GM23338 (cell line): ENCODE measurements around the gene ITGAL. TPM values are rescaled to one million over a fixed set of nuclear protein-coding genes. Genes with fewer than 3 reads are reported as not detected.

Experiments
- ATAC-seq: fragments of 200-7000 bp; cut with Tn5 transposase; 3 replicates; pipeline ENCODE4 v1.9.1; 2020
- DNase-seq: peaks from one replicate; pipeline ENCODE4 v3.0.0-alpha.2; 2015; ENCODE audit warnings: low spot score
- H2AFZ ChIP-seq: fragments of 200-600 bp; sonication (generic); 2 replicates; pipeline ENCODE4 v1.8.0; 2016; ENCODE audit warnings: antibody characterized with exemption, mild to moderate bottlenecking, moderate library complexity
- H3F3A ChIP-seq: fragments of 200-600 bp; sonication (generic); replicated peaks from 2 replicates; pipeline ENCODE4 v1.8.0; 2017; ENCODE audit warnings: antibody characterized with exemption, mixed run types, low read depth
- H3K27ac ChIP-seq: fragments of 200-600 bp; sonication (generic); 2 replicates; pipeline ENCODE4 v1.6.1; 2016; ENCODE audit warnings: low read depth
- H3K27me3 ChIP-seq: fragments of 200-600 bp; sonication (generic); 2 replicates; pipeline ENCODE4 v1.8.0; 2016; ENCODE audit warnings: mild to moderate bottlenecking, mixed run types, moderate library complexity; ENCODE audit not compliant: insufficient read depth
- H3K36me3 ChIP-seq: fragments of 200-600 bp; sonication (generic); 2 replicates; pipeline ENCODE4 v1.8.0; 2016; ENCODE audit warnings: mild to moderate bottlenecking; ENCODE audit not compliant: insufficient read depth
- H3K4me1 ChIP-seq: fragments of 200-600 bp; sonication (generic); 2 replicates; pipeline ENCODE4 v1.8.0; 2016; ENCODE audit warnings: mild to moderate bottlenecking, moderate library complexity; ENCODE audit not compliant: insufficient read depth
- H3K4me2 ChIP-seq: fragments of 200-600 bp; sonication (generic); 2 replicates; pipeline ENCODE4 v1.7.1; 2017; ENCODE audit warnings: mixed run types
- H3K4me3 ChIP-seq: fragments of 200-600 bp; sonication (generic); 2 replicates; pipeline ENCODE4 v1.6.1; 2016; ENCODE audit warnings: mixed run types
- H3K79me2 ChIP-seq: fragments of 200-600 bp; sonication (generic); replicated peaks from 2 replicates; pipeline ENCODE4 v1.8.0; 2017; ENCODE audit warnings: mild to moderate bottlenecking; ENCODE audit not compliant: insufficient read depth
- H3K9me2 ChIP-seq: fragments of 200-600 bp; sonication (generic); 2 replicates; pipeline ENCODE4 v1.8.0; 2017; ENCODE audit not compliant: insufficient read depth
- H4K20me1 ChIP-seq: fragments of 200-600 bp; sonication (generic); replicated peaks from 2 replicates; pipeline ENCODE4 v1.8.0; 2017; ENCODE audit warnings: mild to moderate bottlenecking; ENCODE audit not compliant: insufficient read depth
- H3K27ac Mint-ChIP-seq: 2 replicates; pipeline ENCODE4 v1.8.0; 2020; ENCODE audit warnings: inconsistent platforms, mild to moderate bottlenecking, moderate library complexity, mixed read lengths
- H3K27me3 Mint-ChIP-seq: 3 replicates; pipeline ENCODE4 v1.8.0; 2022; ENCODE audit warnings: low read depth, mild to moderate bottlenecking, moderate library complexity, mixed read lengths, inconsistent platforms; ENCODE audit not compliant: insufficient read depth, poor library complexity
- H3K36me3 Mint-ChIP-seq: 3 replicates; pipeline ENCODE4 v1.8.0; 2021; ENCODE audit warnings: low read depth, mild to moderate bottlenecking, inconsistent platforms, moderate library complexity, mixed read lengths
- H3K4me1 Mint-ChIP-seq: 3 replicates; pipeline ENCODE4 v1.8.0; 2020; ENCODE audit warnings: mild to moderate bottlenecking, inconsistent platforms, mixed read lengths
- H3K4me3 Mint-ChIP-seq: 3 replicates; pipeline ENCODE4 v1.8.0; 2021; ENCODE audit warnings: moderate library complexity, mild to moderate bottlenecking, inconsistent platforms, mixed read lengths
- H3K9me3 Mint-ChIP-seq: 3 replicates; pipeline ENCODE4 v1.8.0; 2020; ENCODE audit warnings: moderate library complexity, mild to moderate bottlenecking, inconsistent platforms, mixed read lengths
- CREB1 ChIP-seq: fragments of 250-450 bp; sonication (Bioruptor Pico); IDR thresholded peaks from 2 replicates; pipeline ENCODE4 v1.5.0; 2020; ENCODE audit warnings: low read depth, mild to moderate bottlenecking, moderate library complexity
- EZH2 ChIP-seq: fragments of 200-600 bp; sonication (generic); IDR thresholded peaks from one replicate; pipeline ENCODE4 v1.8.0; 2017; ENCODE audit warnings: antibody characterized with exemption, mild to moderate bottlenecking, low read depth; ENCODE audit not compliant: unreplicated experiment
- EZH2phosphoT487 ChIP-seq: fragments of 200-600 bp; sonication (generic); IDR thresholded peaks from one replicate; pipeline ENCODE4 v1.8.1; 2018; ENCODE audit warnings: antibody characterized with exemption; ENCODE audit not compliant: unreplicated experiment
- JUNB ChIP-seq: IDR thresholded peaks from one replicate; pipeline ENCODE4 v1.6.1; 2016; ENCODE audit warnings: antibody characterized with exemption; ENCODE audit not compliant: unreplicated experiment
- NANOG ChIP-seq: IDR thresholded peaks from 2 replicates; pipeline ENCODE4 v1.6.1; 2016; ENCODE audit warnings: antibody characterized with exemption, borderline replicate concordance
- POLR2AphosphoS5 ChIP-seq: IDR thresholded peaks from 2 replicates; pipeline ENCODE4 v1.6.1; 2016; ENCODE audit warnings: antibody characterized with exemption, low read depth
- STAT1 ChIP-seq: IDR thresholded peaks from one replicate; pipeline ENCODE4 v1.6.1; 2016; ENCODE audit warnings: antibody characterized with exemption; ENCODE audit not compliant: unreplicated experiment
- ZNF114 ChIP-seq: fragments of 250-450 bp; sonication (Bioruptor Pico); IDR thresholded peaks from 2 replicates; pipeline ENCODE4 v1.5.0; 2020; ENCODE audit warnings: mild to moderate bottlenecking, moderate library complexity
- ZNF331 ChIP-seq: fragments of 250-450 bp; sonication (Bioruptor Pico); IDR thresholded peaks from 2 replicates; pipeline ENCODE4 v1.5.0; 2020; ENCODE audit warnings: low read depth, mild to moderate bottlenecking, moderate library complexity
- polyA plus RNA-seq: library from polyadenylated mRNA; unstranded; fragments of >200 nt; fragmentation: Nextera tagmentation; extraction: Ambion mirVana; gene quantifications from 2 replicates; pipeline ENCODE4 v1.2.1, GENCODE V29; 2016
- total RNA-seq: library from RNA; depleted of rRNA; stranded (reverse); fragments of >200 nt; shearing (Covaris generic); gene quantifications from 2 replicates; pipeline ENCODE4 v1.2.3, GENCODE V29; 2014
- TF ChIP-seq, protein P1 (sequence below): IDR thresholded peaks from 2 replicates; pipeline ENCODE4 v1.6.1; 2016; ENCODE audit warnings: antibody characterized with exemption
- TF ChIP-seq, protein P2 (sequence below): fragments of 250-450 bp; sonication (Bioruptor Pico); IDR thresholded peaks from 2 replicates; pipeline ENCODE4 v1.5.0; 2020; ENCODE audit warnings: mild to moderate bottlenecking, moderate library complexity
- TF ChIP-seq, protein P3 (sequence below), 2 experiments: fragments of 200-600 bp in 1 of 2; sonication (generic) in 1 of 2; conservative IDR thresholded peaks; 2 replicates each; pipeline versions ENCODE4 v1.5.1 to v1.6.1; 2016 to 2017; ENCODE audit warnings: antibody characterized with exemption in 2 of 2, low read depth in 2 of 2, mild to moderate bottlenecking in 2 of 2, moderate library complexity in 1 of 2

ITGAL gene
- total and polyA plus RNA-seq, 2 experiments from 2014 or later = 0.05 to 0.07 TPM

DNA sequence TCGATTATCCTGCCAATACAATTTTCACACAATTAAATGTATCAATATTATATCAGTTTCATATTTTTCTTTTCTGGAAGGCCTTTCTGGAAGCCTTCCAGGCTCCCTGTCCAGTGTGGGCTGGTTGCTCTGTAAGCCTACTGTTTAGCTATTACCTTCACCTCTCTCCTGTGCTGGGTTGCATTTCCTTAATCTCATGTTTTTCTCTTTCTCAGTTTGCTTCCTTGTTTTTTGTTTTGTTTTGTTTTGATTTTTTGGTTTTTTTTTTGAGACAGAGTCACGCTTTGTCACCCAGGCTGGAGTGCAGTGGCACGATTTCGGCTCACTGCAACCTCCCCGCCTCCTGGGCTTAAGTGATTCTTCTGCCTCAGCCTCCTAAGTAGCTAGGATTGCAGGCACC lies 33.7 kb upstream of the ITGAL start:
- Histone ChIP-seq H3K4me1 (0 out of 2 replicates have a peak, but pooled peaks cover 6% of the 10 kb centered on the region), H3K4me2 (no peak overlapping the region), H3K36me3 (no peaks in the 10 kb centered on the region), H3F3A (peaks cover under 1% of the 10 kb centered on the region; the same call in 1 of the 2 replicates), H3K27me3 (0 out of 2 replicates have a peak, but pooled peaks cover 3% of the 10 kb centered on the region), H4K20me1 (no peaks in the 10 kb centered on the region; the same call in 1 of the 2 replicates), H3K79me2 (peaks cover under 1% of the 10 kb centered on the region), H2AFZ (no peak overlapping the region), H3K4me3 (no peak overlapping the region), H3K27ac (no peak overlapping the region), H3K9me2 (no peaks in the 10 kb centered on the region)
- no peak for TF ChIP-seq NANOG
- TF ChIP-seq CREB1 (CRISPR knock-in tag) = no peak
- no peak for TF ChIP-seq ZNF114 (CRISPR knock-in tag)
- no peak for TF ChIP-seq JUNB
- ATAC-seq (no peak), DNase-seq (no peak)
- Mint-ChIP-seq H3K9me3 (peaks cover under 1% of the 10 kb centered on the region; the same call in 2 of the 3 replicates), H3K27me3 (peaks cover 7% of the 10 kb centered on the region), H3K4me3 (no peak overlapping the region), H3K4me1 (peaks cover 12% of the 10 kb centered on the region), H3K27ac (no peak overlapping the region), H3K36me3 (peaks cover 10% of the 10 kb centered on the region)

DNA sequence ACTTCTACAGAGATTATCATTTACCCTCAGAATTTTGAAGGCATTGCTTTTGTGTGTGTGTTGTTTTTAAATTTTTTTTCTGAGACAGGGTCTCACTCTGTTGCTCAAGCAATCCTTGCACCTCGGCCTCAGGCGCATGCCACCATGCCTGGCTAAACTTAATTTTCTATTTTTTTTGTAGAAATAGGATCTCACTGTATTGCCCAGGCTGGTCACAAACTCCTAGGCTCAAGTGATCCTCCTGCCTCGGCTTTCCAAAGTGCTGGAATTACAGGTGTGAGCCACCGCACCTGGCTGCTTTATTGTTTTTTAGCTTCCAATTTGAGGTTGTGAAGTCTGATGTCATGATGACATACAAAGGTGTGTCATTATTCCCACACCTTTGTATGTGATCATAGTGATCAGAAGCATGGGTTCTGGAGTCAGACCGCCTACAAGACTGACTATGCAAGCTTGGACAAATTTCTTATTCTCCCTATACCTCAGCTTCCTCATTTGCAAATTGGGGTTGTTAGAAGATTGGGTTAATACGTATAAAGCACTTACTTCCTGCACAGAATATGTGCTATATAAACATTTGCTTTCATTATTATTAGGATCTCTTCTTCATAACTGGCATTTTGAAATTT lies 32.7 kb upstream of the ITGAL start:
- ATAC-seq (no peak), DNase-seq (no peak)
- H3K36me3 Mint-ChIP-seq = peaks cover 19% of the 10 kb centered on the region
- peaks cover 6% of the 10 kb centered on the region for H3K9me2 ChIP-seq
- no peak overlapping the region for H3K27ac ChIP-seq
- peaks cover 5% of the 10 kb centered on the region for H3K27me3 Mint-ChIP-seq
- peaks cover 14% of the 10 kb centered on the region; the same call in 1 of the 2 replicates for H3K4me1 ChIP-seq
- H3K36me3 ChIP-seq = no peaks in the 10 kb centered on the region
- H4K20me1 ChIP-seq = peaks cover 8% of the 10 kb centered on the region
- H3K4me3 ChIP-seq = no peak overlapping the region
- TF ChIP-seq, protein P1, sequence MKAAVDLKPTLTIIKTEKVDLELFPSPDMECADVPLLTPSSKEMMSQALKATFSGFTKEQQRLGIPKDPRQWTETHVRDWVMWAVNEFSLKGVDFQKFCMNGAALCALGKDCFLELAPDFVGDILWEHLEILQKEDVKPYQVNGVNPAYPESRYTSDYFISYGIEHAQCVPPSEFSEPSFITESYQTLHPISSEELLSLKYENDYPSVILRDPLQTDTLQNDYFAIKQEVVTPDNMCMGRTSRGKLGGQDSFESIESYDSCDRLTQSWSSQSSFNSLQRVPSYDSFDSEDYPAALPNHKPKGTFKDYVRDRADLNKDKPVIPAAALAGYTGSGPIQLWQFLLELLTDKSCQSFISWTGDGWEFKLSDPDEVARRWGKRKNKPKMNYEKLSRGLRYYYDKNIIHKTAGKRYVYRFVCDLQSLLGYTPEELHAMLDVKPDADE = no peak
- TF ChIP-seq POLR2AphosphoS5 = no peak
- TF ChIP-seq EZH2 = no peak
- TF ChIP-seq, protein P2, sequence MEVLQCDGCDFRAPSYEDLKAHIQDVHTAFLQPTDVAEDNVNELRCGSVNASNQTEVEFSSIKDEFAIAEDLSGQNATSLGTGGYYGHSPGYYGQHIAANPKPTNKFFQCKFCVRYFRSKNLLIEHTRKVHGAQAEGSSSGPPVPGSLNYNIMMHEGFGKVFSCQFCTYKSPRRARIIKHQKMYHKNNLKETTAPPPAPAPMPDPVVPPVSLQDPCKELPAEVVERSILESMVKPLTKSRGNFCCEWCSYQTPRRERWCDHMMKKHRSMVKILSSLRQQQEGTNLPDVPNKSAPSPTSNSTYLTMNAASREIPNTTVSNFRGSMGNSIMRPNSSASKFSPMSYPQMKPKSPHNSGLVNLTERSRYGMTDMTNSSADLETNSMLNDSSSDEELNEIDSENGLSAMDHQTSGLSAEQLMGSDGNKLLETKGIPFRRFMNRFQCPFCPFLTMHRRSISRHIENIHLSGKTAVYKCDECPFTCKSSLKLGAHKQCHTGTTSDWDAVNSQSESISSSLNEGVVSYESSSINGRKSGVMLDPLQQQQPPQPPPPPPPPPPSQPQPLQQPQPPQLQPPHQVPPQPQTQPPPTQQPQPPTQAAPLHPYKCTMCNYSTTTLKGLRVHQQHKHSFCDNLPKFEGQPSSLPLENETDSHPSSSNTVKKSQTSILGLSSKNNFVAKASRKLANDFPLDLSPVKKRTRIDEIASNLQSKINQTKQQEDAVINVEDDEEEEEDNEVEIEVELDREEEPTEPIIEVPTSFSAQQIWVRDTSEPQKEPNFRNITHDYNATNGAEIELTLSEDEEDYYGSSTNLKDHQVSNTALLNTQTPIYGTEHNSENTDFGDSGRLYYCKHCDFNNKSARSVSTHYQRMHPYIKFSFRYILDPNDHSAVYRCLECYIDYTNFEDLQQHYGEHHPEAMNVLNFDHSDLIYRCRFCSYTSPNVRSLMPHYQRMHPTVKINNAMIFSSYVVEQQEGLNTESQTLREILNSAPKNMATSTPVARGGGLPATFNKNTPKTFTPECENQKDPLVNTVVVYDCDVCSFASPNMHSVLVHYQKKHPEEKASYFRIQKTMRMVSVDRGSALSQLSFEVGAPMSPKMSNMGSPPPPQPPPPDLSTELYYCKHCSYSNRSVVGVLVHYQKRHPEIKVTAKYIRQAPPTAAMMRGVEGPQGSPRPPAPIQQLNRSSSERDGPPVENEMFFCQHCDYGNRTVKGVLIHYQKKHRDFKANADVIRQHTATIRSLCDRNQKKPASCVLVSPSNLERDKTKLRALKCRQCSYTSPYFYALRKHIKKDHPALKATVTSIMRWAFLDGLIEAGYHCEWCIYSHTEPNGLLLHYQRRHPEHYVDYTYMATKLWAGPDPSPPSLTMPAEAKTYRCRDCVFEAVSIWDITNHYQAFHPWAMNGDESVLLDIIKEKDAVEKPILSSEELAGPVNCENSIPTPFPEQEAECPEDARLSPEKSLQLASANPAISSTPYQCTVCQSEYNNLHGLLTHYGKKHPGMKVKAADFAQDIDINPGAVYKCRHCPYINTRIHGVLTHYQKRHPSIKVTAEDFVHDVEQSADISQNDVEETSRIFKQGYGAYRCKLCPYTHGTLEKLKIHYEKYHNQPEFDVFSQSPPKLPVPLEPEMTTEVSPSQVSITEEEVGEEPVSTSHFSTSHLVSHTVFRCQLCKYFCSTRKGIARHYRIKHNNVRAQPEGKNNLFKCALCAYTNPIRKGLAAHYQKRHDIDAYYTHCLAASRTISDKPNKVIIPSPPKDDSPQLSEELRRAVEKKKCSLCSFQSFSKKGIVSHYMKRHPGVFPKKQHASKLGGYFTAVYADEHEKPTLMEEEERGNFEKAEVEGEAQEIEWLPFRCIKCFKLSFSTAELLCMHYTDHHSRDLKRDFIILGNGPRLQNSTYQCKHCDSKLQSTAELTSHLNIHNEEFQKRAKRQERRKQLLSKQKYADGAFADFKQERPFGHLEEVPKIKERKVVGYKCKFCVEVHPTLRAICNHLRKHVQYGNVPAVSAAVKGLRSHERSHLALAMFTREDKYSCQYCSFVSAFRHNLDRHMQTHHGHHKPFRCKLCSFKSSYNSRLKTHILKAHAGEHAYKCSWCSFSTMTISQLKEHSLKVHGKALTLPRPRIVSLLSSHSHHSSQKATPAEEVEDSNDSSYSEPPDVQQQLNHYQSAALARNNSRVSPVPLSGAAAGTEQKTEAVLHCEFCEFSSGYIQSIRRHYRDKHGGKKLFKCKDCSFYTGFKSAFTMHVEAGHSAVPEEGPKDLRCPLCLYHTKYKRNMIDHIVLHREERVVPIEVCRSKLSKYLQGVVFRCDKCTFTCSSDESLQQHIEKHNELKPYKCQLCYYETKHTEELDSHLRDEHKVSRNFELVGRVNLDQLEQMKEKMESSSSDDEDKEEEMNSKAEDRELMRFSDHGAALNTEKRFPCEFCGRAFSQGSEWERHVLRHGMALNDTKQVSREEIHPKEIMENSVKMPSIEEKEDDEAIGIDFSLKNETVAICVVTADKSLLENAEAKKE (CRISPR knock-in tag) = no peak
- TF ChIP-seq CREB1 (CRISPR knock-in tag) = no peak
- TF ChIP-seq, protein P3, sequence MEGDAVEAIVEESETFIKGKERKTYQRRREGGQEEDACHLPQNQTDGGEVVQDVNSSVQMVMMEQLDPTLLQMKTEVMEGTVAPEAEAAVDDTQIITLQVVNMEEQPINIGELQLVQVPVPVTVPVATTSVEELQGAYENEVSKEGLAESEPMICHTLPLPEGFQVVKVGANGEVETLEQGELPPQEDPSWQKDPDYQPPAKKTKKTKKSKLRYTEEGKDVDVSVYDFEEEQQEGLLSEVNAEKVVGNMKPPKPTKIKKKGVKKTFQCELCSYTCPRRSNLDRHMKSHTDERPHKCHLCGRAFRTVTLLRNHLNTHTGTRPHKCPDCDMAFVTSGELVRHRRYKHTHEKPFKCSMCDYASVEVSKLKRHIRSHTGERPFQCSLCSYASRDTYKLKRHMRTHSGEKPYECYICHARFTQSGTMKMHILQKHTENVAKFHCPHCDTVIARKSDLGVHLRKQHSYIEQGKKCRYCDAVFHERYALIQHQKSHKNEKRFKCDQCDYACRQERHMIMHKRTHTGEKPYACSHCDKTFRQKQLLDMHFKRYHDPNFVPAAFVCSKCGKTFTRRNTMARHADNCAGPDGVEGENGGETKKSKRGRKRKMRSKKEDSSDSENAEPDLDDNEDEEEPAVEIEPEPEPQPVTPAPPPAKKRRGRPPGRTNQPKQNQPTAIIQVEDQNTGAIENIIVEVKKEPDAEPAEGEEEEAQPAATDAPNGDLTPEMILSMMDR (conservative IDR thresholded peaks at IDR 0.05; ENCODE audit: low read depth in 2 of 2) = no peak
- TF ChIP-seq NANOG = no peak
- no peak for TF ChIP-seq JUNB
- TF ChIP-seq STAT1 = no peak
- TF ChIP-seq ZNF331 (CRISPR knock-in tag) = no peak
- no peak for TF ChIP-seq EZH2phosphoT487
- H3K27ac Mint-ChIP-seq = no peak overlapping the region
- peaks cover 11% of the 10 kb centered on the region for H3K79me2 ChIP-seq
- H3K27me3 ChIP-seq = 0 out of 2 replicates have a peak, but pooled peaks cover 3% of the 10 kb centered on the region
- H3K4me3 Mint-ChIP-seq = no peak overlapping the region
- peaks cover 6% of the 10 kb centered on the region; the same call in 1 of the 2 replicates for H3F3A ChIP-seq
- H3K9me3 Mint-ChIP-seq = peaks cover 11% of the 10 kb centered on the region; the same call in 2 of the 3 replicates
- no peak overlapping the region for H2AFZ ChIP-seq
- no peak overlapping the region for H3K4me2 ChIP-seq
- peaks cover 19% of the 10 kb centered on the region for H3K4me1 Mint-ChIP-seq
